Adrenal gland (tissue), 5 donors: ENCODE data around the gene ERLEC1.

Source experiments
- POLR2A ChIP-seq, 2 donors: fragments of 450-650 bp; IDR thresholded peaks; one replicate each; pipeline ENCODE4 v1.6.1; 2017; ENCODE audit warnings: antibody characterized with exemption in 2 of 2, mild to moderate bottlenecking in 2 of 2, moderate library complexity in 1 of 2
- TF ChIP-seq, protein P1 (sequence below), 6 experiments: fragments of 450-650 bp in 4 of 6; fragments of 200-600 bp in 2 of 6; sonication (generic) in 1 of 6; IDR thresholded peaks; 1 replicate in 5 of 6; 2 replicates in 1 of 6; pipeline versions ENCODE4 v1.5.1 to v1.8.0; 2016 to 2021; ENCODE audit warnings: antibody characterized with exemption in 6 of 6, mild to moderate bottlenecking in 2 of 6, moderate library complexity in 1 of 6
- donor health status: DM: no; HTN: no; CAD: no.

DNA sequence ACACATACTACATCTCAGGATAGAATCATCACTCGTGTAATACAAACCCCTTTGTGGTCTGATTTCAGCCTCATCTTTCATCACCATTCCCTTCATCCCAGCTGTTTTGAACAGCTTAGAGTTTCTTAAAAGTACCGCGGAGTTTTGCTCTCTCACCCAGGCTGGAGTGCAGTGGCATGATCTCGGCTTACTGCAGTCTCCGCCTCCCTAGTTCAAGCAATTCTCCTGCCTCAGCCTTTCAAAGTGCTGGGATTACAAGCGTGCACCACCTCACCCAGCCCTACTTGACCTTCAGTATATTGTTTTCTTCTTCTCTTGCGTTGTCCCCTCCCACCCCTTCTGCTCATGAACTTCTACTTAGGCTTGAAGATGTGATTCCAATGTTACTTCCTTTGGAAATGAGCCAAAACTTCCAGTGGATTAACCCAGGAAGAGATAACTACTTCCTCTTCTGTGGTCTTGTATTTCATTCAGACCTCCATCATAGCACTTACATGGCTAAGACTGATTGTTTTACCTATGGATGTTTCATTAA lies 15.8 kb downstream of the ERLEC1 start:
- TF ChIP-seq, protein P1, sequence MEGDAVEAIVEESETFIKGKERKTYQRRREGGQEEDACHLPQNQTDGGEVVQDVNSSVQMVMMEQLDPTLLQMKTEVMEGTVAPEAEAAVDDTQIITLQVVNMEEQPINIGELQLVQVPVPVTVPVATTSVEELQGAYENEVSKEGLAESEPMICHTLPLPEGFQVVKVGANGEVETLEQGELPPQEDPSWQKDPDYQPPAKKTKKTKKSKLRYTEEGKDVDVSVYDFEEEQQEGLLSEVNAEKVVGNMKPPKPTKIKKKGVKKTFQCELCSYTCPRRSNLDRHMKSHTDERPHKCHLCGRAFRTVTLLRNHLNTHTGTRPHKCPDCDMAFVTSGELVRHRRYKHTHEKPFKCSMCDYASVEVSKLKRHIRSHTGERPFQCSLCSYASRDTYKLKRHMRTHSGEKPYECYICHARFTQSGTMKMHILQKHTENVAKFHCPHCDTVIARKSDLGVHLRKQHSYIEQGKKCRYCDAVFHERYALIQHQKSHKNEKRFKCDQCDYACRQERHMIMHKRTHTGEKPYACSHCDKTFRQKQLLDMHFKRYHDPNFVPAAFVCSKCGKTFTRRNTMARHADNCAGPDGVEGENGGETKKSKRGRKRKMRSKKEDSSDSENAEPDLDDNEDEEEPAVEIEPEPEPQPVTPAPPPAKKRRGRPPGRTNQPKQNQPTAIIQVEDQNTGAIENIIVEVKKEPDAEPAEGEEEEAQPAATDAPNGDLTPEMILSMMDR (IDR thresholded peaks at IDR 0.05) = no peak
- no peak for TF ChIP-seq POLR2A (IDR thresholded peaks at IDR 0.05)
